ENCODE measurements around the gene SLC29A3. TPM values are rescaled to one million over a fixed set of nuclear protein-coding genes. Genes with fewer than 3 reads are reported as not detected.

The SLC29A3 gene
- total and polyA plus RNA-seq, 2 experiments from 2014 or later = 10.3 to 12.3 TPM

- peak; percentile 62 to 81 for TF ChIP-seq CTCF (conservative IDR thresholded peaks at IDR 0.05; ENCODE audit: low read depth in 2 of 2)
- TF ChIP-seq STAT1 (IDR thresholded peaks at IDR 0.05; ENCODE audit: unreplicated experiment) = no peak
- Mint-ChIP-seq H3K4me3 (peak overlapping the region; percentile 53; the same call in 2 of the 3 replicates), H3K4me1 (peaks cover 17% of the 10 kb centered on the region; the same call in 2 of the 3 replicates), H3K36me3 (ENCODE audit: low read depth) (no peaks in the 10 kb centered on the region), H3K9me3 (no peaks in the 10 kb centered on the region), H3K27me3 (ENCODE audit: insufficient read depth, low read depth, poor library complexity) (peaks cover 3% of the 10 kb centered on the region), H3K27ac (no peak overlapping the region)
- Histone ChIP-seq H3K27me3 (ENCODE audit: insufficient read depth) (no peaks in the 10 kb centered on the region), H3K79me2 (replicated peaks; ENCODE audit: insufficient read depth) (no peaks in the 10 kb centered on the region), H3K27ac (ENCODE audit: low read depth) (no peak overlapping the region), H3K4me1 (ENCODE audit: insufficient read depth) (no peaks in the 10 kb centered on the region), H3K9me2 (ENCODE audit: insufficient read depth) (no peaks in the 10 kb centered on the region), H4K20me1 (replicated peaks; ENCODE audit: insufficient read depth) (no peaks in the 10 kb centered on the region), H2AFZ (peak overlapping the region; percentile 93), H3K36me3 (ENCODE audit: insufficient read depth) (no peaks in the 10 kb centered on the region), H3K4me2 (peak overlapping the region; percentile 77), H3F3A (replicated peaks; ENCODE audit: low read depth) (0 out of 2 replicates have a peak, but pooled peaks cover 2% of the 10 kb centered on the region), H3K4me3 (peak overlapping the region; percentile 50)
- DNase-seq (ENCODE audit: low spot score) (peak; percentile 80), ATAC-seq (peak; percentile 55)
These were observed 4.9 kb upstream of the SLC29A3 start for GRCh38 chr10:71314028-71314693.

GRCh38 chr10:71314694-71315225, 4.3 kb upstream of the SLC29A3 start:
- no peaks in the 10 kb centered on the region; the same call in 1 of the 2 replicates for H3K4me1 ChIP-seq (ENCODE audit: insufficient read depth)
- no peak for ATAC-seq
- no peak overlapping the region for H3K27ac Mint-ChIP-seq
- H2AFZ ChIP-seq = peak overlapping the region; percentile 93
- H3K79me2 ChIP-seq (replicated peaks; ENCODE audit: insufficient read depth) = no peaks in the 10 kb centered on the region
- TF ChIP-seq ZNF331 (CRISPR knock-in tag; IDR thresholded peaks at IDR 0.05; ENCODE audit: low read depth) (no peak), ZNF462 (CRISPR knock-in tag; IDR thresholded peaks at IDR 0.05) (no peak), POLR2AphosphoS5 (IDR thresholded peaks at IDR 0.05; ENCODE audit: low read depth) (no peak), NANOG (IDR thresholded peaks at IDR 0.05; ENCODE audit: borderline replicate concordance) (no peak), EZH2 (IDR thresholded peaks at IDR 0.05; ENCODE audit: low read depth, unreplicated experiment) (no peak), ETS1 (IDR thresholded peaks at IDR 0.05) (no peak)
- peak; percentile 24 for DNase-seq (ENCODE audit: low spot score)
- H3K36me3 ChIP-seq (ENCODE audit: insufficient read depth) = no peaks in the 10 kb centered on the region
- peak overlapping the region; percentile 53; the same call in 2 of the 3 replicates for H3K4me3 Mint-ChIP-seq
- peaks cover 6% of the 10 kb centered on the region for H3K27me3 Mint-ChIP-seq (ENCODE audit: insufficient read depth, low read depth, poor library complexity)
- 0 out of 2 replicates have a peak, but pooled peaks cover 2% of the 10 kb centered on the region for H3F3A ChIP-seq (replicated peaks; ENCODE audit: low read depth)
- no peaks in the 10 kb centered on the region for H3K27me3 ChIP-seq (ENCODE audit: insufficient read depth)
- H3K27ac ChIP-seq (ENCODE audit: low read depth) = no peak overlapping the region
- peaks cover 14% of the 10 kb centered on the region; the same call in 2 of the 3 replicates for H3K4me1 Mint-ChIP-seq
- peak overlapping the region; percentile 77 for H3K4me2 ChIP-seq
- no peaks in the 10 kb centered on the region for H3K9me3 Mint-ChIP-seq
- H4K20me1 ChIP-seq (replicated peaks; ENCODE audit: insufficient read depth) = no peaks in the 10 kb centered on the region
- peak overlapping the region; percentile 50 for H3K4me3 ChIP-seq
- H3K9me2 ChIP-seq (ENCODE audit: insufficient read depth) = no peaks in the 10 kb centered on the region
- H3K36me3 Mint-ChIP-seq (ENCODE audit: low read depth) = no peaks in the 10 kb centered on the region

All from GM23338 (cell line).